Activated T-helper 1 cell treated with anti-CD3 and anti-CD28 coated beads, Interleukin-12 subunit alpha, Interleukin-12 subunit beta, Interleukin-2, Interleukin-4 antibody, amounts not matched to agents 30 ng/mL and 10 ng/mL and 1 ng/mL, durations not matched to agents 14 hours and 24 hours and 36 hours (primary cell): ENCODE measurements around the gene RBM18. TPM values are rescaled to one million over a fixed set of nuclear protein-coding genes. Genes with fewer than 3 reads are reported as not detected.

ENCODE experiments used
- DNase-seq: peaks from one replicate; pipeline ENCODE4 v3.0.0; 2021; ENCODE audit warnings: low spot score
- H3K27ac Mint-ChIP-seq: one replicate; pipeline ENCODE4 v1.8.0; 2021; ENCODE audit warnings: mild to moderate bottlenecking, mixed read lengths
- H3K27me3 Mint-ChIP-seq: one replicate; pipeline ENCODE4 v1.8.0; 2022; ENCODE audit warnings: mild to moderate bottlenecking, moderate library complexity, mixed read lengths; ENCODE audit not compliant: insufficient read depth
- H3K36me3 Mint-ChIP-seq: one replicate; pipeline ENCODE4 v1.8.0; 2021; ENCODE audit warnings: low read depth, mixed read lengths
- H3K4me1 Mint-ChIP-seq: one replicate; pipeline ENCODE4 v1.8.0; 2021; ENCODE audit warnings: low read depth, mixed read lengths
- H3K4me3 Mint-ChIP-seq: one replicate; pipeline ENCODE4 v1.8.0; 2021; ENCODE audit warnings: mild to moderate bottlenecking, moderate library complexity, mixed read lengths
- H3K9me3 Mint-ChIP-seq: one replicate; pipeline ENCODE4 v1.8.0; 2021; ENCODE audit warnings: mixed read lengths
- intact Hi-C: fragments of 100-400 bp; cut with micrococcal nuclease; formaldehyde crosslinking; loops from one replicate; pipeline ENCODE4 v1.15.1; 2024
- total RNA-seq: library from RNA; stranded (reverse); gene quantifications from 2 replicates; pipeline ENCODE4 v1.2.3, GENCODE V29; 2022

The RBM18 gene
- total RNA-seq, 1 donor from 2014 or later, result 31.5 TPM

DNA sequence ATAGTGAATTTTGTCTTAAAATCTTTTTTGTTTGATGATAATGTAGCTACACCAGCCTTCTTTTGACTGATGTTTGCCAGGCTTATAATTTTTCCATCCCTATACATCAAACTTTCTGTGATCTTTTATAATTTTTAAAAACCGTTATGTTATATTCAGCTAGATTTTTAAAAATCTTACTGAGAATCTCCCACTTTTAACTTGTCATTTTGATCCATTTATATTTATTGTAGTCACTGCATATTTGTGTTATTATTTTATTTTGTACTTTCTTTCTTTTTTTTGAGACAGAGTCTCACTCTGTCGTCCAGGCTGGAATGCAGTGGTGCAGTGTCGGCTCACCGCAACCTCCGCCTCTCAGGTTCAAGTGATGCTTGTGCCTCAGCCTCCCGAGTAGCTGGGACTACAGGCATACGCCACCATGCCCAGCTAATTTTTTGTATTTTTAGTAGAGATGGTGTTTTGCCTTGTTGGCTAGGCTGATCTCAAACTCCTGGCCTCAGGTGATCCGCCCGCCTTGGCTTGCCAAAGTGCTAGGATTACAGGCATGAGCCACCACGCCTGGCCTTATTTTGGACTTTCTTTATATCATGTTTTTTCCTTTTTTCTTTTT is 12.8 kb upstream of the RBM18 start:
- no peaks in the 10 kb centered on the region for H3K27me3 Mint-ChIP-seq
- no peak for DNase-seq
- no peak overlapping the region for H3K27ac Mint-ChIP-seq
- peaks cover 37% of the 10 kb centered on the region for H3K36me3 Mint-ChIP-seq
- H3K4me3 Mint-ChIP-seq, result no peak overlapping the region
- peaks cover 6% of the 10 kb centered on the region for H3K9me3 Mint-ChIP-seq
- no peaks in the 10 kb centered on the region for H3K4me1 Mint-ChIP-seq
- intact Hi-C loops, result no loop called here

DNA sequence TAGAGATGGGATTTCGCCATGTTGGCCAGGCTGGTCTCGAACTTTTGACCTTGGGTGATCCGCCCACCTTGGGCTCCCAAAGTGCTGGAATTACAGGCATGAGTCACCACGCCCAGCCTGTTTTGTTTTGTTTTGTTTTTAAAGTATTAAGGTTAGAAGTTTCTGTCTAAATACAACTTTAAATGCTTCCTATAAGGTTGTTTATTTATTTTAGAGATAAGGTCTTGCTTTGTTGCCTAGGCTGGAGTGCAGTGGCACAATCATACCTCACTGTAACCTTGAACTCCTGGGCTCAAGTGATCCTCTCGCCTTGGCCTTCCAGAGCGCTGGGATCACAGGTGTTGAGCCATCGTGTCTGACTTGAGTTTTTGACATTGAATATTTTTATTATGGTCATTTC is 11.5 kb upstream of the RBM18 start:
- H3K27me3 Mint-ChIP-seq, result no peaks in the 10 kb centered on the region
- H3K4me3 Mint-ChIP-seq, result no peak overlapping the region
- intact Hi-C loops, result no loop called here
- peaks cover 37% of the 10 kb centered on the region for H3K36me3 Mint-ChIP-seq
- H3K9me3 Mint-ChIP-seq, result peaks cover 6% of the 10 kb centered on the region
- no peak for DNase-seq
- no peak overlapping the region for H3K27ac Mint-ChIP-seq
- H3K4me1 Mint-ChIP-seq, result no peaks in the 10 kb centered on the region

DNA sequence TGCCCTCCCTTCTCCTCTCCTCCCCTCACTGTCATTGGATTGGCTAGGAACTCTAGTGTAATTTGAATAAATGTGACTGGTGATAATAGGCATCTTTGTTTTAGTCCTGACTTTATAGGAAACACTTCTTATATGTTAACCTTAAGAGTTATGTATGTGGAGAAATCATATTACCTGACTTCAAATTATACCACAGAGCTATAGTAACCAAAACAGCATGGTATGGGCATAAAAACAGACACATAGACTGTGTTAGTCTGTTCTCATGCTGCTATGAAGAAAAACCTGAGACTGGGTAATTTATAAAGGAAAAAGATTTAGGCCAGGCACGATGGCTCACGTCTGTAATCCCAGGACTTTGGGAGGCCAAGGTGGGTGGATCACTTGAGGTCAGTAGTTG is 9.4 kb upstream of the RBM18 start:
- intact Hi-C loops, result no loop called here
- H3K4me1 Mint-ChIP-seq, result no peaks in the 10 kb centered on the region
- peaks cover 37% of the 10 kb centered on the region for H3K36me3 Mint-ChIP-seq
- no peak overlapping the region for H3K27ac Mint-ChIP-seq
- H3K4me3 Mint-ChIP-seq, result no peak overlapping the region
- DNase-seq, result no peak
- peaks cover 6% of the 10 kb centered on the region for H3K9me3 Mint-ChIP-seq
- no peaks in the 10 kb centered on the region for H3K27me3 Mint-ChIP-seq

DNA sequence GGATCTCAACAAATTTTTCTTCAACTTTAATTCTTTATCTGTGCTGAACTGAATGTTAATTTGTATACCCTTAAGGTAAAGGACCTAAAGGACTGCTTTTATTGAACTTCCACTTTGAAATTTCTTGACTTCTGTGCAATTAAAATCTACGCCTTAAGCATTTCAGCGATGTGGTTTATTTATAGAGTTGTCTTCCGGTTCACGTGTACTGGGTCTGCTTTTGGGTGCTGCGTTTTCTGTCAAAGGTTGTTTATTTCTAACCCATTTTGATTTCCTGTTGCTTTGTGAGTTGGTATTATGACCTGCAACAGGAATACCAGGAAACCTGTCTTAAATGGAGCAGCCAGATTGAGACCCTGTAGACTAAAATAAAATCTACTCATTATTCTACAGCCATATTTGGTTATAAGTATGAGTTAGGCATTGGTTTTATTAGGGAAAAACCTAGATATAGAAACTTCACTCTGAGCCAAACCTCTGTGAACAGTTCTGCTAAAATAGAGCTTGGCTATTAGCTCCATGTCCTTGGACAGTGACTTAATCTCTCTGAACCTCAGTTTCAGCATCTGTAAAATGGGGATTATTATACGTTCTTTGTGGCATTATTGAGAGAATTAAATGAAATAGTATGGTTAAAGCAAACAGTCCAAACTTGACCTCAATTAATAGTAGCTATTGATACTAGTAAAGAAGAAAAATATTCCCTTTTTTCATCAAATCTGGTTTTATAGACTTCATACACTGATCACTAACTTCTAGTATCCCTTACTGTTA is 3.6 kb upstream of the RBM18 start:
- Mint-ChIP-seq H3K27ac (no peak overlapping the region), H3K36me3 (peaks cover 23% of the 10 kb centered on the region), H3K4me1 (peaks cover 20% of the 10 kb centered on the region), H3K4me3 (no peak overlapping the region), H3K27me3 (no peaks in the 10 kb centered on the region), H3K9me3 (no peaks in the 10 kb centered on the region)
- intact Hi-C loops, result loop anchor here (5.0 to 10.0 kb wide), 3 partner anchors 143 to 1476 kb away; partner anchors contain the start of genes FBXW2 and RC3H2
- no peak for DNase-seq

DNA sequence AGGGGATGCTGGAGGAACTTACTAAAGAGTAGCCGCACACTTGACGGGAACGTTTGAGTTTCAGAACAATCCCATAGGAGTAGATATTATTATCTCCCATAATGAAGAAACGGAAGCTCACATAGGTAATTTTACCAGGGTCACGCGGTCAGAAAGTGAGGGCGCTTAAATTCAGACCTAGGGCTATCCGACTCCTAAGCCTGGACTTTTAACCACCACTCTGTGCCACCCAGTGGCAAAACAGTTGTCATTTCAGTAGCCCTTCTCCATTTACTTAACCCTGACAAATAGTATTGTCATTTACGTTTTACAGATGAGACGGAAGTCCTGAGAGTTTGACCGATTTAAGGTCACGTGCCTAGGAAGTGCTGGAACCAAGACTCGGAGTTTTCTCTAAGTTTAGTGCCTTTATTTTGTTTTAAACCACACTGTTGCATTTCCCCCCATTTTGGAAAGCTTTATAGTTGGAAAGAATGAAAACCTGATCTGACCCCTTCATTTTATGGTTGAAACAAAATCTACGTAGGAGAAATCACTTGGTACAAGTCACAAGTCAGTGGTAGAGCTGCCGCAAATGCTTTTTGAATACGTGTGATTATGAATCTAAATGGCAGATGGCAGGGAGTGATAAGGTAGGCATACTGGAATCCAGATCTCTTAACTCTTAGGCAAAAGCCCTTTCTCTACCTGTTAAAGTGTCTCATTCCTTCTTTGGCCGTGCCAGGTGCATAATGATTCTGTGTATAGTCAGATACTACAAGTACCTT is 692 bp upstream of the RBM18 start:
- peaks cover 17% of the 10 kb centered on the region for H3K36me3 Mint-ChIP-seq
- no peaks in the 10 kb centered on the region for H3K9me3 Mint-ChIP-seq
- H3K4me3 Mint-ChIP-seq, result peak overlapping the region; percentile 97
- DNase-seq, result peak; percentile 6
- peaks cover 38% of the 10 kb centered on the region for H3K4me1 Mint-ChIP-seq
- peak overlapping the region; percentile 100 for H3K27ac Mint-ChIP-seq
- no peaks in the 10 kb centered on the region for H3K27me3 Mint-ChIP-seq
- intact Hi-C loops, result loop anchor here (2.0 to 10.0 kb wide), 6 partner anchors 141 to 1473 kb away; partner anchors contain the start of genes FBXW2, PDCL, RC3H2 and TTLL11

DNA sequence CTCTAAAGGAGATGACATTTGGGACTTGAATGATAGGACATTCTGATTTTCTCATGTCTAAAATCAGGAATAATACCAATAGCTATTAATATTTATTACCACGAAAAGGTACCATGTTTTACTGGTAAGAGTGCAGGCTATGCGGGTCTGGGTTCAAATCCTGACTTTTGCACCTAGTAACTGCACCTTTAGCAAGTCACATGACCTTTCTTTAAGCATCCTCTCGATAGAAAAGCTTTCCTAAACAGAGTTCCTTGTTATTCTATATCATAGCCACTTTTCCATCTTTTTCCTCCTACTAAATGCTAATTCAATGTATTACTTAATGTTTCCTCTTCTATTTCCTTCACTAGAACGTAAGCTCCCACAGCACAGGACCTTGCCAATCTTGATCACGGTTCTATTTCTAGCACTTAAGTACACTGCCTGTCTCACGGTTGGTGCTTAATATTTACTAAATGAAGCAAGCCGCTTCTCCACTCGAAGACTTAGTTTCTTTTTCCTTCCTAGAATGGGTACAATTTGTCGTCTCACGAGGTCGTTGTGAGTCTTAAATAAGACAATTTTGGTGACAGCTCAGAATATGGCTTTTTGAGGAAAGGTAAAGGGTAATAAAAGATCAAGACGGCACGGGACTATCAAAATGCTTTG is 816 bp downstream of the RBM18 start:
- Mint-ChIP-seq H3K27me3 (no peaks in the 10 kb centered on the region), H3K4me1 (peaks cover 38% of the 10 kb centered on the region), H3K9me3 (no peaks in the 10 kb centered on the region), H3K36me3 (peaks cover 23% of the 10 kb centered on the region), H3K27ac (peak overlapping the region; percentile 100), H3K4me3 (peak overlapping the region; percentile 97)
- intact Hi-C loops, result loop anchor here (1.0 to 10.0 kb wide), 10 partner anchors 50 to 641 kb away; partner anchors contain the start of genes MORN5, NDUFA8, PDCL and RC3H2
- DNase-seq, result no peak

DNA sequence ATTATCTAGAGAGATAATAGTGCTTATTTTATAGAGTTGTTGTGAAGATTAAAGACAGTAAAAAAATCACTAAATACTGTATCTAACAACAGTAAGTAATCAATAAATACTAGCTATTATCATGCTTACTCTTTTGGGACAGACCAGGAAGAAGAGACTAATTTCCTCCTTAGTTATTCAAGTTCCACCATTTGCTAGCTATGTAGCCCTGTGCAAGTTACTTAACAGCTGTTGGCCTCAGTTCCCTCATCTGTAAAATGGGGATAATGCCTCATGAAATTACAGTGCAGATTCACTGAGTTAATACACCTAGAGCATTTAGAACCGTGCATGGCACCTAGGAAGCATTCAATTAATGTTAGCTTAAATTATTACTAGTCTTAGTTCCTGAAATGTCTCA is 2.6 kb downstream of the RBM18 start:
- DNase-seq, result no peak
- intact Hi-C loops, result loop anchor here (10.0 kb wide), 2 partner anchors 137 to 643 kb away; partner anchors contain the start of gene RC3H2
- H3K27me3 Mint-ChIP-seq, result no peaks in the 10 kb centered on the region
- H3K27ac Mint-ChIP-seq, result no peak overlapping the region
- peak overlapping the region; percentile 61 for H3K4me3 Mint-ChIP-seq
- peaks cover 25% of the 10 kb centered on the region for H3K36me3 Mint-ChIP-seq
- H3K4me1 Mint-ChIP-seq, result peaks cover 44% of the 10 kb centered on the region
- no peaks in the 10 kb centered on the region for H3K9me3 Mint-ChIP-seq

DNA sequence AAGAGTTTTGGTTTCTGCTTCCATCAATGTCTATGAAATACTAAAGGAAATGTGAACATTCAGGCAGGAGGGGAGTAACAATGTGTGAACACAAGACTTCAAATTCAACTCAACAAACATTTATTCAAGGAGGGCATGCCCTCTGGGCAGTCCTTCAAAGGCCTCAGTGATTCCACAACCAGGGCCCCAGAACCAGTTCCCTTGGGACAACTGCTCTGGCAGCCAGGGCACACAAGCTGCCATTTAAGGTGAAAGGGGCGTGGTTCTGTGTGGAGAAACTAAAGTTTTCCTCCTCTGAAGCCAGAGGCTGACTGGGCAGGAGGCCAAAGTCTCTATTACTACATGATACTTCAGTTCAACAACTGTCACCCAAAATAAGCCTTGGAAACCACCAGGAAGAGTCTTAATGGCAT is 3.2 kb downstream of the RBM18 start:
- H3K36me3 Mint-ChIP-seq, result peaks cover 25% of the 10 kb centered on the region
- no peak for DNase-seq
- H3K27me3 Mint-ChIP-seq, result no peaks in the 10 kb centered on the region
- no peak overlapping the region for H3K4me3 Mint-ChIP-seq
- peaks cover 44% of the 10 kb centered on the region for H3K4me1 Mint-ChIP-seq
- H3K9me3 Mint-ChIP-seq, result no peaks in the 10 kb centered on the region
- H3K27ac Mint-ChIP-seq, result no peak overlapping the region
- intact Hi-C loops, result loop anchor here (10.0 kb wide), 2 partner anchors 137 to 643 kb away; partner anchors contain the start of gene RC3H2

DNA sequence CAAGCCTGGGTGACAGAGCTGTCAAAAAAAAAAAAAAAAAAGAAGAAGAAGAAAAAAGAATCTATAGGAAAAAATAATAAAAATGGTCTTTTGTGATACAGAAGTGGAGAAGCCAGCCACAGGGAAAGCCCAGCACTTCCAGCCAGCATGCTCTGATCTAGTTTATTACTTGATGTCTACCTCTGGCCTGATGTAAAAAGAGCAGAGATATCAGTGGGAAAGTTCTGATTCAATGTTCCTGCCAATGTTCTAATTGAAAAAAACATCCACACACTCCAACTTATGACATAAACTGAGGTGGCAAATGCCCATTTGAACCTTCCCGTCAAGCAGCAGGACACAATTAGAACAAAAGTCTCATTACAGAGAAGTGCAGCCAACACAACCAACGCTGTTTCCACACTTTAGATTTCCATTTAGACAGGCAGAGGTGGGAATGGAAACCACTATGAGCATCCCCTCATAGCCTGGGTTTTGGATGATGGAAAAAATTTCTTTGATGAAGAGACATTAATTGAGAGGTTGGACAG is 5.7 kb downstream of the RBM18 start:
- Mint-ChIP-seq H3K36me3 (peaks cover 23% of the 10 kb centered on the region), H3K27me3 (no peaks in the 10 kb centered on the region), H3K4me1 (peaks cover 30% of the 10 kb centered on the region), H3K27ac (no peak overlapping the region), H3K9me3 (no peaks in the 10 kb centered on the region), H3K4me3 (no peak overlapping the region)
- no peak for DNase-seq
- intact Hi-C loops, result no loop called here

DNA sequence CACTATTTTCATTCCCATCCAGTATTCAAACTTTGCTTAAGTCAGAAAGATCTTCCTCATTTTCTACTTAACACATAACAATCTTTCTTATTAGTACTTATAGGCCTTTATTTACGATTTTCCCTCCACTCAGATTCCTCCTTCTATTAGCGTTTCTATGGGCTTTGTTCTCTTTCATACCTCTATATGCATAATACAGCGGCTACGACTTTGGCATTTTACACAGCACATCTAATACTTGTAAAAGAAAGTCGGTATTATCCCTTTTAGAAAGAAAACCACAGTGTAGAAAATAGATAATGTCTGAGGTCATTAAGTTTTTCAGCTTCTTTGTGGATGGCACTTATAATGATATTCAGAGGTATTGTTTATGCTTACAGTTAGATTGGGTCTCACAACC is 8.4 kb downstream of the RBM18 start:
- intact Hi-C loops, result no loop called here
- Mint-ChIP-seq H3K27ac (no peak overlapping the region), H3K27me3 (no peaks in the 10 kb centered on the region), H3K9me3 (no peaks in the 10 kb centered on the region), H3K4me1 (peaks cover 6% of the 10 kb centered on the region), H3K4me3 (no peak overlapping the region), H3K36me3 (peaks cover 30% of the 10 kb centered on the region)
- DNase-seq, result no peak

DNA sequence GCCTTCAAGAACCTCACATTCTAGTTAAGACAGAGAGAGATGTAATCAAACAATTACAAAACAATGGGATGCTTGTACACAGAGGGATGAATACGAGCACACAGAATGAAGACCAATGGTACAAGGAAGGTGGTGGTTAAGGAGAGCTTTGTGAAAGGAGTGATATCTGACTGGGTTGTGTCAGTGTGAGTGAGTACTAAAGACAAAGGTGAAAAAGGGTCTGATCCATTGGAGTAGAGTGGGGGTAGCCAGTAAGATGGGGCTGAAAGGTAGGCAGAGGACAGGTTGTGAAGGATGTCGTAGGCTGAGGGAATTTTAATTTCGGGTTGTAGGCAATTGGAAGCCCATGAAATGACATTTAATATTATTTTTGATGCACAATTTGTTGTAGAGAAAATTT is 9.9 kb downstream of the RBM18 start:
- no peaks in the 10 kb centered on the region for H3K9me3 Mint-ChIP-seq
- H3K4me3 Mint-ChIP-seq, result no peak overlapping the region
- DNase-seq, result no peak
- H3K36me3 Mint-ChIP-seq, result peaks cover 35% of the 10 kb centered on the region
- H3K27me3 Mint-ChIP-seq, result no peaks in the 10 kb centered on the region
- no peak overlapping the region for H3K27ac Mint-ChIP-seq
- peaks cover 6% of the 10 kb centered on the region for H3K4me1 Mint-ChIP-seq
- intact Hi-C loops, result no loop called here

DNA sequence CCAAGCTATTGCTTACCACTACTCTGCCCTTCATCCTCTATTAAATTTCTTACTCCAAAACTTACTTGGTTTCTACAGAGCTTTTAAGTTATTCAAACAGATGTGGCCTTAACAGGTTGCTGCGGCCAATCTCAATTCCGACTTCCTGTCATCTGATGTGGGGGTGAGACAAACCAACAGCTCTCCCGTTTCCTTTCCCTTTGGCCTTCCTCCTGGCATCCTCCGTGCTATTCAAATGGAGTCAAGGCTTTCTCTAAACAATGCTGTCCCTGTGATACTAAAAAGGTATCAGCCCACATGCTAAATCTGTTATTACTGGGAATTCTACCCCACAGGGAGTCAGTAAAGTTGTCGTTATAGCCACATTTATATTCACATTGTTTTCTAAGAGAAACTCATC is 11.8 kb downstream of the RBM18 start:
- Mint-ChIP-seq H3K27ac (no peak overlapping the region), H3K27me3 (no peaks in the 10 kb centered on the region), H3K9me3 (no peaks in the 10 kb centered on the region), H3K36me3 (peaks cover 29% of the 10 kb centered on the region), H3K4me1 (peaks cover 6% of the 10 kb centered on the region), H3K4me3 (no peak overlapping the region)
- intact Hi-C loops, result no loop called here
- no peak for DNase-seq
